HCEC 1CT (cell line): ENCODE measurements around the gene RFPL2.

Source experiments
- DNase-seq: peaks from one replicate; pipeline ENCODE4 v3.0.0-alpha.2; 2017

RFPL2 gene

GRCh38 chr22:32204856-32205722, at the start of gene RFPL2:
Gene RFPL2, minus strand, starts transcription at chr22:32205073. Its CDS starts 2,622 bp downstream, at chr22:32202451.
- no peak for DNase-seq

- no peak for DNase-seq
Observed at GRCh38 chr22:32249231-32249630, 44.4 kb upstream of the RFPL2 start.

DNA sequence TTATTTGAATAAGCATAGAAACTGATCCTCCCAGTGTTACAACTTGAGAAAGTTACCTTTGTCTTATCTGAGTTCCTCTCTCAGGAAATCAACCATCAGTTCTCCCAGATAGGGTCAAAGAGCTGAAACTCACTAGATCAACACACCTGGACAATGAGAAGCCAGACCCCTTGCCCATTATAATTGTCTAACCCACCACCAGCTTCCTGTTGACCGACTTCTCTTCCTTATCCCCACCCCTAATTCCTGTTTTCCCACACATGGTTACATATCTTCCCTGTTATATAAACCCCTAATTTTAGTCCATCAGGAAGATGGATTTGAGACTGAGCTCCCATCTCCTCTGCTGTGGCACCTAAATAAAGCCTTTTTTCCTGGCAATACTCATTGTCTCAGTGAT, 43.4 kb upstream of the RFPL2 start:
- DNase-seq = no peak

DNA sequence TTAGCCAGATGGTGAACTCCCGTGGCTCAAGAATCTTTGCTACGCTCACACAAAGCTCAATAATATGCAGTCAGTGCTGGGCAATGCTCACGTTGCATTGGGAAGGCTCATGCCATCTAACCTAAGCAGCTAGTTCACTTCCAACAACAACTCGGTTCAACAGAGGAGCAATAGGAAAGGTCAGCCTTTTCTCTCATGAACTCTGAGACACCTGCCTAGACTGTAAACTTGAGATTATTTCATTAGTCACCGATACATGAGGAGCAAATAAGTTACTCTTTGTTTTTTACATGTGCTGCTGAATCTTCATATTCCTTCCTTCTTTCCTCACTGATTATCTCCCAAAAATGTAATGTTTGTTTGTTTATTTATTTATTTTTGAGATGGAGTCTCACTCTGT, 41.3 kb upstream of the RFPL2 start:
- DNase-seq = no peak

DNA sequence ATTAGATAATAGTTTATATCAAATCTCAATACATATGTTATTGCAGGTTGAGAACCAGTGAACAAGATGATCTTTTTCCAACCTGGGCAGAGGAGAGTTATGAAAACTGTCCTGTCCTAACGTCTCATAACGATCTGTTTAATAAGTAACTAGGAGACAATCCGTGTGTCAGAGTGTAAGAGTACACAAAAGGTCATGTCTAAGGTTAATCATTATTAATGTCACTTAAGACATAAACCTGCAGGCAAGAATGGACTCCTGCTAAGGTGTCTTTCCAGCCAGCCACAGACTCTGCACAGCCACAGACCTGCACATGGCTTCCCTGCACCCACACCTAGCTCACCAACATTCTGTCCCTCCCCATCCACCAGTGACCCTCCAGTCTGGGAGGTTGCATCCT, 40.2 kb upstream of the RFPL2 start:
- DNase-seq = no peak

- no peak for DNase-seq
Observed at GRCh38 chr22:32244547-32244946, 39.7 kb upstream of the RFPL2 start.

- no peak for DNase-seq
Observed at GRCh38 chr22:32240461-32240860, 35.6 kb upstream of the RFPL2 start.

DNA sequence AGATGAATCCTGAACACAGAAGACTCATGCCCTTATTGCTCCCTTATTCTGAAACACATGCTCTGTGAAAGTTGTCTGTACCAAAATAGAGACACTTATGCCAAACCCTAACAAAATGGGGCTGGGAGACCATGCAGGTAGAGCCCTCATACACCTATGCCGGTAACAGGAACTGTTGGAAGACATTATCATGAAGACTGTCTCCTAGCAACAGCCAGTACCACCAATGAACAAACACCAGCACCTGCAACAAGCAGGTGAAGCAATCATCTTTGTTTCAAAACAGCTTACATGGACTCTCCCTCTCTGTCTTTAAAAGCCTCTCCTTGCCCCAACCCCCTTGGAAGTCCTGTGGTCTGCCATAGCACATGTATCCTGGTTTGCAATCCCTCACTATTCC, 33.0 kb upstream of the RFPL2 start:
- DNase-seq = no peak

DNA sequence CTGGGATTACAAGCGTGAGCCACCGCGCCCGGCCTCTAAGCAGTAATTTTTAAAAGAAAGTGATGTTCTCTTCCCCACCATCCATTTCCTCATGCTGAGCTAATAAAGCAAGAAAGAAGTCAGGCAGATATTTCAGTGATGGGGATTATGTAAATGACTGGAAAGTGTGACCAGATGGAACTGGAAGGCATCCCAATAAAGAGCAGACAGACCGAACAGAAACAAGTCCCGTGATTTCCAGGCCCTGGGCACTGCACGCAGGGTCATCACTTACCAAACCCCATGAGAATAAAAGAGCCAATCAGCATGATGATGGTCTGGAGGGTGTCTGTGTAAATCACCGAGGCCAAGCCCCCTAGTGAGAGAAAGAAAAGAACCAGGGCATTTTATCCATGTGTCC, 32.1 kb upstream of the RFPL2 start:
- DNase-seq = no peak

DNA sequence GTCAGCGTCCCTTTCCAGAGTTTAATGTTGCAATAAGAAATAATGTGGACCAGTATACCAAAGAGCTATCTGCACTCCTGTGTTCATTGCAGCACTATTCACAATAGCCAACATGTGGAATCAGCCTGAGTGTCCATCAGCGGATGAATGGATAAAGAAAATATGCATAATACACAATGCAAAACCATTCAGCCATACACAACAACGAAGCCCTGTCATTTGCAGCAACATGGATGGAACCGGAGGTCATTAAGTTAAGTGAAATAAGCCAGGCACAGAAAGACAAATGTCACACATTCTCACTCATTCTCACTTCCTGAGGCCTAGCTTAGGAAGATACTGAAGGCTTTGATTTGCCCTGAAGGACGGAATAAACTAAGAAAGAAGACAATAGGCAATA, 28.2 kb upstream of the RFPL2 start:
- no peak for DNase-seq

- DNase-seq = no peak
Observed at GRCh38 chr22:32232191-32232830, 27.4 kb upstream of the RFPL2 start.

GRCh38 chr22:32226326-32227104, 21.6 kb upstream of the RFPL2 start:
- no peak for DNase-seq

DNA sequence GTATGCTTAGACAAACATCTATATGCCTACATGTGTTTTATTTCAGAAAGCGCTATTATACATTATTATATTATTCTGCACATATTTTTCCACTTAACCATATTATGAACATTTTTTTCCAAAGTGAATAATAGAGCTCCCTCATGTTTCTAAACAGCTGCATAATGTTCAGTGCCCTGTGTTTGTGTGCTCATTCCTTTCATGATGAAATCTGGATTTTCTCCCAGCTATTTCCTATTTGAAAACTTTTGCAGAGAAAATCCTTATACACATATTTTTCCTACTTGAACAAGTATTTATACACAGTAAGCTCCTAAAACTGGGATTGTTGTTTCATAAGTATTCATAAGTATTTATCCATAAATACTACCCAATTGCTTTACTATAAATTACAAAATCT, 18.1 kb upstream of the RFPL2 start:
- DNase-seq = no peak

DNA sequence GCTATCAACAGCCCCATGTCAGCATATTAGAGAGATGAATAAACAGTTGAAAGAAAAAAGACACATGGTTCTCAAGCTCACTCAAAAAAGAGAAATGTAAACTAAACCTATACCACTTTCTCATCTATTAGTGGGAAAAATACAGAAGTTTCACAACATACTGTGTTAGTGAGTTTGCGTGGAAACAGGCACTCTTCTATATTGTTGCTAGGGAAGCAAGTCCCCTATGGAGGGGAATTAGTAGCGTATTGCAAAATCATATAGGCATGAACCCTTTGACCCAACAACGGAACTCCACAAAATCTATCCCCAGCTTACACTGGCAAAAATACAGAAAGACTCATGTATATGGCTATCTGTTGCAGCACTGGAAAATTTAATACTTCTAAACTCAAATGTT, 14.2 kb upstream of the RFPL2 start:
- no peak for DNase-seq

GRCh38 chr22:32218470-32218869, 13.6 kb upstream of the RFPL2 start:
- DNase-seq = no peak

DNA sequence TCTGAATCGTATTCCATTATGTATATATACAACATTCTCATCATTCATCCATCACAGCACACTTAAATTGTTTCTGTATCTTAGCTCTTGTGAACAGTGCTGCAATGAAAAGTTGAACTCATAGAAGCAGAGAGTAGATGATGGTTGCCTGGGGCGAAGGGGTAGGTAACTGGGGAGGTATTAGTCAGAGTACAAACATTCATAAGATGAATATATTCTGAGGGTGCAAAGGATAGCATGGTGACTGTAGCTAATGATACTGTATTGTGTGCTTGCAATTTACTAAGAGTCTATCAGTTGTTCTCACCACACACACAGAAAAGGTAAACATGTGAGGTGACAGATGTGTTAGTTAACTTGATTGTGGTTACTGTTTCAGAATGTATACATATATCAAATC, 12.6 kb upstream of the RFPL2 start:
- DNase-seq = no peak

DNA sequence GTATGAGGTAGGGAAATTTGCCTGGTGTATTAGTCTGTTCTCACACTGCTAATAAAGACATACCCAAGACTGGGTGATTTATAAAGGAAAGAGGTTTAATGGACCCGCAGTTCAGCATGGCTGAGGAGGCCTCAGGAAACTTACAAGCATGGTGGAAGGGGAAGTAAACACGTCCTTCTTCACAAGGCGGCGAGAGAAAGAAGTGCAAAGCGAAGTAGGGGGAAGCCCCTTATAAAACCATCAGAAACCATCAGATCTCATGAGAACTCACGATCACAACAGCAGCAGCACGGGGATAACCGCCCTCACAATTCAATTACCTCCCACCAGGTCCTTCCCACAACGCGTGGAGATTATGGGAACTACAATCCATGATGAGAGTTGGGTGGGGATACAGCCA, 12.0 kb upstream of the RFPL2 start:
- DNase-seq = no peak

- DNase-seq = no peak
Observed at GRCh38 chr22:32211011-32211410, 6.1 kb upstream of the RFPL2 start.

- no peak for DNase-seq
Observed at GRCh38 chr22:32208681-32209080, 3.8 kb upstream of the RFPL2 start.

DNA sequence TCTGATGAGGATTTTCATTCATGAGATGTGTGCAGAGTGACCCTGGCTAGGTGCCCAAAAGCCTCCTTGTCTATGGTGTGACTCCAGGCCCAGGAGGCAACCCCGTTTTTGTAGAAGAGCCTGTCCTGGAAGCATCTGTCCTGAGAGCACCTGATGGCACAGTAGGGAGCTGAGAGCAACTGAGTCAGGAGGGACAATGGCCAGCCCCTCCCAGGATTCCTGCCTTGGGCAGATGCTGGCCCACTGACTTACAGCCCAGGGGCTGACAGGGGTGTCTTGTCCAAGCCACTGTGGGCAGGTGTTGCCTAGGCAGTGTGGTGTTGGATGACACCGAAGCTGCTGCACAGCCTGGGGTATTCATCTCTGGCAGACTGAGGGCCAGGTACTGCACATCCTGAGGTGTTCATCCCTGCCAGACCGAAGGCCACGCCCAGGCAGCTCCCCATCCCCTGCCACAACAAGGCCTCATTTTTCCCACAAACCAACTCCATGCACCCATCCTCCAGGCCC, 3.2 kb upstream of the RFPL2 start:
- no peak for DNase-seq

GRCh38 chr22:32206774-32207758, 2.2 kb upstream of the RFPL2 start:
- peak; percentile 12 for DNase-seq
